PC-9 (cell line): Measurements from ENCODE around the gene STAU1.

Experiments
- CTCF ChIP-seq: fragments of 200-600 bp; sonication (generic); conservative IDR thresholded peaks from 2 replicates; pipeline ENCODE4 v1.6.1; 2017; ENCODE audit warnings: mixed run types, antibody characterized with exemption, mild to moderate bottlenecking, moderate library complexity
- EZH2 ChIP-seq: fragments of 200-600 bp; sonication (generic); IDR thresholded peaks from 2 replicates; pipeline ENCODE4 v1.8.0; 2017; ENCODE audit warnings: antibody characterized with exemption, low read depth

- TF ChIP-seq CTCF: no peak
- no peak for TF ChIP-seq EZH2
These were observed 24.4 kb downstream of the STAU1 start for GRCh38 chr20:49163696-49164095.
